Measurements from ENCODE around the gene PCNT. TPM values are rescaled to one million over a fixed set of nuclear protein-coding genes. Genes with fewer than 3 reads are reported as not detected.

Gene PCNT
- total and polyA plus RNA-seq, 10 of the 15 experiments (the other 5 are each of a cell fraction or from before 2014, with no cell fraction given) = 2.9 to 39.6 (median 20.5) TPM

- intact Hi-C loops (cut with micrococcal nuclease; ENCODE audit: unreplicated experiment) = no loop called here
- BruUV-seq (replicated peaks) = TSS peak; percentile 62
- H2AFZ ChIP-seq (ENCODE audit: control insufficient read depth, low read depth, low read length) = no peak overlapping the region
- 90% methylated on average over 15 of the region's 15 CpGs for WGBS (ENCODE audit: insufficient coverage, insufficient replicate concordance, low lambda C conversion rate, missing lambda C conversion rate)
- no peak for DNase-seq (ENCODE audit: low read depth, low spot score)
- RAD21 ChIA-PET (ENCODE audit: unreplicated experiment) = interaction anchor here (0.7 to 2.6 kb wide), 10 partner anchors 12 to 282 kb away, joined by 3 to 17 read pairs (median 4); partner anchors contain the start of genes MCM3AP and YBEY
- H3K4me1 ChIP-seq (ENCODE audit: control insufficient read depth, insufficient read depth, low read length) = peaks cover 3% of the 10 kb centered on the region
- FAIRE-seq = no peak
- H3K36me3 ChIP-seq (ENCODE audit: control insufficient read depth in 2 of 2, insufficient read depth in 2 of 2, low read length in 1 of 2) = peaks cover 2 to 7% of the 10 kb centered on the region in 2 experiments
- no peaks in the 10 kb centered on the region for H3K9me3 ChIP-seq (replicated peaks; ENCODE audit: control insufficient read depth, insufficient read depth, low read length)
- SMC1A ChIA-PET (ENCODE audit: uncharacterized antibody, unreplicated experiment) = interaction anchor here (0.7 to 1.7 kb wide), 17 partner anchors 9 to 183 kb away, joined by 3 to 12 read pairs (median 4); partner anchors contain the start of genes DIP2A, MCM3AP and YBEY
- no peaks in the 10 kb centered on the region for H4K20me1 ChIP-seq (ENCODE audit: control insufficient read depth, insufficient read depth)
- no peaks in the 10 kb centered on the region for H3K27me3 ChIP-seq (replicated peaks in 1 of 2; ENCODE audit: control insufficient read depth in 2 of 2, insufficient read depth in 2 of 2, low read length in 1 of 2)
- H3K79me2 ChIP-seq (ENCODE audit: control insufficient read depth, insufficient read depth, low read length) = peaks cover 47% of the 10 kb centered on the region
- H3K4me2 ChIP-seq (ENCODE audit: control insufficient read depth, insufficient read depth) = peak overlapping the region; percentile 62; the same call in 1 of the 2 replicates
- H3K9ac ChIP-seq (ENCODE audit: control insufficient read depth, insufficient read depth, low read length) = no peak overlapping the region
- POLR2A ChIA-PET = interaction anchor here (1.1 to 1.4 kb wide), 3 partner anchors 43 to 132 kb away, joined by 7 read pairs; partner anchors contain the start of genes DIP2A and LSS
- CTCF ChIA-PET = interaction anchor here (0.8 to 1.9 kb wide), 18 partner anchors 12 to 356 kb away, joined by 3 to 23 read pairs (median 5); partner anchors contain the start of genes MCM3AP and YBEY
- H3K4me3 ChIP-seq = 0 out of 2 replicates have a peak overlapping the region, but pooled peaks have one; percentile 36
- H3K27ac ChIP-seq (ENCODE audit: control insufficient read depth, insufficient read depth) = no peak overlapping the region
- in situ Hi-C loops (cut with MboI) = no loop called here
- no peak for ATAC-seq
- TF ChIP-seq ZNF274 (IDR thresholded peaks at IDR 0.05; ENCODE audit: insufficient read depth, insufficient read length) = no peak
- TF ChIP-seq E2F8 (IDR thresholded peaks at IDR 0.05; ENCODE audit: low read depth, partially characterized antibody) = no peak
- TF ChIP-seq RB1 (IDR thresholded peaks at IDR 0.05; ENCODE audit: borderline replicate concordance) = no peak
- peak in 2 of 3 experiments; percentile 7 to 25; a peak in 2 of 6 replicates for TF ChIP-seq CTCF (IDR thresholded peaks at IDR 0.05 in 2 of 3, conservative IDR thresholded peaks at IDR 0.05 in 1 of 3; ENCODE audit: control insufficient read depth in 2 of 3, extremely low read depth in 1 of 3, insufficient read depth in 1 of 3, low read depth in 3 of 3, low read length in 3 of 3)
- TF ChIP-seq MAX (IDR thresholded peaks at IDR 0.05; ENCODE audit: low read depth, low read length) = no peak
- TF ChIP-seq IRF3 (IDR thresholded peaks at IDR 0.05) = no peak
- TF ChIP-seq IKZF2 (IDR thresholded peaks at IDR 0.05) = no peak
- no peak for TF ChIP-seq CHD2 (IDR thresholded peaks at IDR 0.05; ENCODE audit: borderline replicate concordance, low read depth, low read length)
- no peak for TF ChIP-seq MYC (IDR thresholded peaks at IDR 0.05; ENCODE audit: insufficient read depth, insufficient read length, insufficient replicate concordance, low read length, severe bottlenecking)
- peak; percentile 14; the same call in 1 of the 2 replicates for TF ChIP-seq SMC3 (IDR thresholded peaks at IDR 0.05; ENCODE audit: borderline replicate concordance, low read length)
- TF ChIP-seq CBFB (IDR thresholded peaks at IDR 0.05; ENCODE audit: low read depth) = no peak
- no peak for TF ChIP-seq CBX3 (IDR thresholded peaks at IDR 0.05; ENCODE audit: borderline replicate concordance, low read depth)
- TF ChIP-seq HSF1 (IDR thresholded peaks at IDR 0.05; ENCODE audit: low read depth, low read length) = no peak
- no peak for TF ChIP-seq SIN3A (IDR thresholded peaks at IDR 0.05; ENCODE audit: low read depth, low read length)
These were observed 2.3 kb downstream of the PCNT start for GRCh38 chr21:46326110-46326703.
